Measurements from ENCODE around the gene NFASC.

Gene NFASC

DNA sequence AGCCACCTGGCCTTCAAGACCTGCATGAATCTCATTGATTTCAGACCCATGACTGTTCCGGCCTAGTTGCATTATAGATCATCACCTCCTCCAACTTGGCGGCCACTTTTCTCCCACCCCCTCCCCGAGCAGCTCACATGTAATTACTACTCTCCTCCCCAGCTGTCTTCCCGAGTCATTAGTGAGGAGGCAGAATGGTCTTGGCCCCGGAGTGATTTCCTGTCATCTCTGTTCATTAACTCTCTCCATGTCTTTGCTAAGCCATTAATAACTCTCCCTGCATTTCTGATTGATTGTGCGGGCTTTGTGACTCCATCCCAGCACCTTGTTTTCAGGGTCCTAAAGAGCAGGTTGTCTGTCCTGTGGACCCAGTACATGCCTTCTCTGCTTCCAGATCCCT, 96.8 kb downstream of the NFASC start:
- no peak overlapping the region for H3K27ac ChIP-seq (ENCODE audit: low read length)

GRCh38 chr1:204968135-204968534, 97.5 kb downstream of the NFASC start:
- H3K27me3 ChIP-seq (ENCODE audit: control insufficient read depth, insufficient read depth, low read length): no peaks in the 10 kb centered on the region
- no peaks in the 10 kb centered on the region for H3K4me1 ChIP-seq (ENCODE audit: control insufficient read depth, low read depth, low read length)
- no peaks in the 10 kb centered on the region for H3K36me3 ChIP-seq (ENCODE audit: control insufficient read depth, low read depth, low read length)
- no peak overlapping the region for H3K27ac ChIP-seq (ENCODE audit: low read length)
- H3K9ac ChIP-seq (ENCODE audit: low read length): no peak overlapping the region
- no peak overlapping the region for H3K4me3 ChIP-seq (ENCODE audit: low read length)
- H3K9me3 ChIP-seq (ENCODE audit: control insufficient read depth, low read depth, low read length): no peaks in the 10 kb centered on the region

More for the DNA sequence above, 96.8 kb downstream of the NFASC start:
- Histone ChIP-seq H3K4me3 (ENCODE audit: low read length) (no peak overlapping the region), H3K9ac (ENCODE audit: low read length) (no peak overlapping the region), H3K36me3 (ENCODE audit: control insufficient read depth, low read depth, low read length) (no peaks in the 10 kb centered on the region), H3K4me1 (ENCODE audit: control insufficient read depth, low read depth, low read length) (no peaks in the 10 kb centered on the region), H3K27me3 (ENCODE audit: control insufficient read depth, insufficient read depth, low read length) (no peaks in the 10 kb centered on the region), H3K9me3 (ENCODE audit: control insufficient read depth, low read depth, low read length) (no peaks in the 10 kb centered on the region)

- H3K4me1 ChIP-seq (ENCODE audit: control insufficient read depth, low read depth, low read length): no peaks in the 10 kb centered on the region
- no peaks in the 10 kb centered on the region for H3K36me3 ChIP-seq (ENCODE audit: control insufficient read depth, low read depth, low read length)
- H3K9ac ChIP-seq (ENCODE audit: low read length): no peak overlapping the region
- no peaks in the 10 kb centered on the region for H3K27me3 ChIP-seq (ENCODE audit: control insufficient read depth, insufficient read depth, low read length)
- H3K27ac ChIP-seq (ENCODE audit: low read length): no peak overlapping the region
- H3K9me3 ChIP-seq (ENCODE audit: control insufficient read depth, low read depth, low read length): no peaks in the 10 kb centered on the region
- H3K4me3 ChIP-seq (ENCODE audit: low read length): no peak overlapping the region
Measured at GRCh38 chr1:204968951-204969350, 98.3 kb downstream of the NFASC start.

- Histone ChIP-seq H3K4me3 (ENCODE audit: low read length) (no peak overlapping the region), H3K9me3 (ENCODE audit: control insufficient read depth, low read depth, low read length) (no peaks in the 10 kb centered on the region), H3K4me1 (ENCODE audit: control insufficient read depth, low read depth, low read length) (no peaks in the 10 kb centered on the region), H3K27ac (ENCODE audit: low read length) (no peak overlapping the region), H3K27me3 (ENCODE audit: control insufficient read depth, insufficient read depth, low read length) (no peaks in the 10 kb centered on the region), H3K36me3 (ENCODE audit: control insufficient read depth, low read depth, low read length) (no peaks in the 10 kb centered on the region), H3K9ac (ENCODE audit: low read length) (no peak overlapping the region)
Measured at GRCh38 chr1:204970937-204971336, 100.3 kb downstream of the NFASC start.

DNA sequence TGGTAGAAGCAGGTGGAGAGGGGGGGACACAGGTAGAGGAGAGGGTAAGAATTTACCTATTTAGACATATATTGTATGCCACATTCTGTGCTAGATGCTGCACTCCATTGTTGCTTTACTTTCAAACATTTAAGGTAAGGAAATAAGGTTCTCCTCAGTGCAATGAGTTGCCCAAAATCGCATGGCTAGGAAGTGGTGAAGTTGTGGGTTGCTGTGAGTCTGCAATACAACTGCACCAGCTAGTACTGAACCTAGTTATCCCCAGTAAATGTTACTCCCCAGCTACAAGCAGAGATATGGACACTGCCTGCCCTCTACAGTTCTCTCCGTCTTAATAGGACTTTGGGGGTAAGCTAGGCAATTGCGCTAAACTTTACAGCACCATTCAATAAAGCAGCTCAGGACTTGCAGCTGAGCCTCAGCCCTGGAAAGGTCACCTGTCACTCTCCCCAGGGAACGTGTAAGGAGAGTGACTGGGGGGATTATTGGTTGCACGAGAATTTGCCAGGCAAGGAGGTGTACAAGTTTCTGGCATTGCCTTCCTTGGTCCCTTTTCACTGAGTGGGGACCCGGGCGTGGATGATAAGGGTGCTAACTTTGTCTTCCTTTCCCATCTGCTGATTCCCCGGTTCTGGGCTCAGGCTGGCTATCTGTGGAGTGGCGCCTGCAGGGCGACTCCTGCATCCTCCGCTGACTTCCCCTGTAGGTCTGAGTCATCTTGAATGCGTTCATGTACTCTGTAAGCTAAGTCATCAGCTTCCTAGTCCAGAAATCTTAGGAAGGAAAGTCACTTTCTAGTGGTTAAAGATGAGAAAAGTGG, 101.1 kb downstream of the NFASC start:
- Histone ChIP-seq H3K9me3 (ENCODE audit: control insufficient read depth, low read depth, low read length) (no peaks in the 10 kb centered on the region), H3K27me3 (ENCODE audit: control insufficient read depth, insufficient read depth, low read length) (no peaks in the 10 kb centered on the region)

DNA sequence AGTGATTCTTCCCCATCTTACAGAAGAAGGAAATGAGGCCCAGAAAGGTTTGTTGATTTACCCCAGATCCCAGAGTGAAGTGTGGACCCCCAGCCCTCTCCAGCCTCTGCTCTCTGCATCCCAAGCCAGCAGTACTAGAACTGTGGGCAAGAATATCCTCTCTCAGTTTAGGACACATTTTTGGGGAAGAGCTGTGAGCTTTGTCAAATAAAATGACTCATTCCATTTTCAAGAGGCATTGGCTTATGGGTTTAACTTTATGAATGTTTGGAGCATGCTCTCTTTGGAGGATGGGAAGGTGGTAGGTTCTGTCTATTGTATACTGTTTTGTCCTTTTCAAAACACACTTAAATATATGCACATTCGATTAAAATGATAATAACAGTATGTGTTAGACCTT, 101.8 kb downstream of the NFASC start:
- Histone ChIP-seq H3K4me3 (ENCODE audit: low read length) (no peak overlapping the region), H3K27ac (ENCODE audit: low read length) (no peak overlapping the region), H3K36me3 (ENCODE audit: control insufficient read depth, low read depth, low read length) (no peaks in the 10 kb centered on the region), H3K4me1 (ENCODE audit: control insufficient read depth, low read depth, low read length) (no peaks in the 10 kb centered on the region), H3K9ac (ENCODE audit: low read length) (no peak overlapping the region), H3K9me3 (ENCODE audit: control insufficient read depth, low read depth, low read length) (no peaks in the 10 kb centered on the region), H3K27me3 (ENCODE audit: control insufficient read depth, insufficient read depth, low read length) (no peaks in the 10 kb centered on the region)

More for the DNA sequence above, 101.1 kb downstream of the NFASC start:
- H3K4me3 ChIP-seq (ENCODE audit: low read length): no peak overlapping the region
- no peaks in the 10 kb centered on the region for H3K4me1 ChIP-seq (ENCODE audit: control insufficient read depth, low read depth, low read length)
- H3K36me3 ChIP-seq (ENCODE audit: control insufficient read depth, low read depth, low read length): no peaks in the 10 kb centered on the region
- no peak overlapping the region for H3K9ac ChIP-seq (ENCODE audit: low read length)
- H3K27ac ChIP-seq (ENCODE audit: low read length): no peak overlapping the region

DNA sequence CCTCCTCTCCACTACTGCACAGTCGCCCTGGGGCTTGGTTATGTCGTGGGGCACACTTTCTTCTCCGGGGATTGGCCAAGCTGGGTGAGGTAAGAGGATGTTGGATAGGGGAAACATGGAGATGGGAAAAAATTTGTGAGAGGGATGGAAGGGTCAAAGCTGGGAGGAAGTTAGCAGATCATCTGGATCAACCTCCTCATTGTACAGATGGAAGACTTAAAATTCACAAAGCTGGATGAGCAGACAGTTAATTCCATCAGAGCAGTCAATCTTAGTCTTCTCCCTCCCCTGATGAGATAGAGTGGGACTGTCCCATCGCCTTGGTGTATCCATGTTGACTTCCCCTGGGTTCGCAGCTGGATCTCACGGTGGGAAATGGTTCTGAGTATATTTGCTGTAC, 102.8 kb downstream of the NFASC start:
- Histone ChIP-seq H3K27ac (ENCODE audit: low read length) (no peak overlapping the region), H3K9ac (ENCODE audit: low read length) (no peak overlapping the region), H3K4me3 (ENCODE audit: low read length) (no peak overlapping the region), H3K9me3 (ENCODE audit: control insufficient read depth, low read depth, low read length) (no peaks in the 10 kb centered on the region), H3K4me1 (ENCODE audit: control insufficient read depth, low read depth, low read length) (no peaks in the 10 kb centered on the region), H3K36me3 (ENCODE audit: control insufficient read depth, low read depth, low read length) (no peaks in the 10 kb centered on the region), H3K27me3 (ENCODE audit: control insufficient read depth, insufficient read depth, low read length) (no peaks in the 10 kb centered on the region)

- Histone ChIP-seq H3K9ac (ENCODE audit: low read length) (no peak overlapping the region), H3K36me3 (ENCODE audit: control insufficient read depth, low read depth, low read length) (no peaks in the 10 kb centered on the region), H3K27ac (ENCODE audit: low read length) (no peak overlapping the region), H3K4me1 (ENCODE audit: control insufficient read depth, low read depth, low read length) (no peaks in the 10 kb centered on the region), H3K4me3 (ENCODE audit: low read length) (no peak overlapping the region), H3K27me3 (ENCODE audit: control insufficient read depth, insufficient read depth, low read length) (no peaks in the 10 kb centered on the region), H3K9me3 (ENCODE audit: control insufficient read depth, low read depth, low read length) (no peaks in the 10 kb centered on the region)
Measured at GRCh38 chr1:204974327-204974726, 103.7 kb downstream of the NFASC start.

- Histone ChIP-seq H3K27me3 (ENCODE audit: control insufficient read depth, insufficient read depth, low read length) (no peaks in the 10 kb centered on the region), H3K4me1 (ENCODE audit: control insufficient read depth, low read depth, low read length) (no peaks in the 10 kb centered on the region), H3K9me3 (ENCODE audit: control insufficient read depth, low read depth, low read length) (no peaks in the 10 kb centered on the region), H3K9ac (ENCODE audit: low read length) (no peak overlapping the region), H3K36me3 (ENCODE audit: control insufficient read depth, low read depth, low read length) (no peaks in the 10 kb centered on the region), H3K27ac (ENCODE audit: low read length) (no peak overlapping the region), H3K4me3 (ENCODE audit: low read length) (no peak overlapping the region)
Measured at GRCh38 chr1:204975021-204975420, 104.4 kb downstream of the NFASC start.

DNA sequence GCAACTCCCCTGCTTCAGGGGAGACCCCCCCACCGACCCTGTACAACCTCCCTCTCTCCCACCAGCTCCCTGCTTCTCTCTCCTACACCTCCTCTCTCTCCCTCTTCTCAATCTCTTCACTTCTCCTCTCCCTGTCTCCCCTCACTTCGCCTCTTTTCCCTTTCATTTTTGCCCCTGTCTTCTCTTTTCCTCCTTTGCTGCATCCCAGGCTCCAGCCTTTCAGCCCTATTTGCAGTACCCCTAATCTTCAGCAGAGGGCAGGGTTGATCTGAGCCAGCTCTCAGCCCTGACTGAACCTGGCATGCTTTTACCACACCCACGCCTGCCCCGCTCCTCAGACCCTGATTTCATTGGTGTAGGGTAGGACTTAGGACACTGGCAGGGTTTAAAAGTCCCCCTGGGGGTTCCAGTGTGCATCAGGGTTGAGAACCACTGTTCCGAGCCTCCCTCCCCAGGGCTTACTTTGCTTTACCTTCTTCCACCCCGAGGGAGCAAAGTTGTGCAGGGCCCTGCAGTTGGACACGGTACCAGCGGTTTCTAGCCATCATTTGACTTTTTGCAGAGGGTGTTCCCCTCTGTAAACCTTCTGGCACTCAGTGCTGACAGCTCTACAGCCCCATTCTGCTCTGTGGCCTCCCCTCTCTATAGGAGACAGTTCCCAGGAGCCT, 105.0 kb downstream of the NFASC start:
- H3K9me3 ChIP-seq (ENCODE audit: control insufficient read depth, low read depth, low read length): no peaks in the 10 kb centered on the region
- H3K9ac ChIP-seq (ENCODE audit: low read length): no peak overlapping the region
- no peaks in the 10 kb centered on the region for H3K4me1 ChIP-seq (ENCODE audit: control insufficient read depth, low read depth, low read length)
- H3K27me3 ChIP-seq (ENCODE audit: control insufficient read depth, insufficient read depth, low read length): no peaks in the 10 kb centered on the region
- no peaks in the 10 kb centered on the region for H3K36me3 ChIP-seq (ENCODE audit: control insufficient read depth, low read depth, low read length)
- no peak overlapping the region for H3K4me3 ChIP-seq (ENCODE audit: low read length)
- H3K27ac ChIP-seq (ENCODE audit: low read length): no peak overlapping the region

GRCh38 chr1:204976646-204977045, 106.0 kb downstream of the NFASC start:
- Histone ChIP-seq H3K4me1 (ENCODE audit: control insufficient read depth, low read depth, low read length) (no peaks in the 10 kb centered on the region), H3K36me3 (ENCODE audit: control insufficient read depth, low read depth, low read length) (no peaks in the 10 kb centered on the region), H3K4me3 (ENCODE audit: low read length) (no peak overlapping the region), H3K27me3 (ENCODE audit: control insufficient read depth, insufficient read depth, low read length) (no peaks in the 10 kb centered on the region), H3K9me3 (ENCODE audit: control insufficient read depth, low read depth, low read length) (no peaks in the 10 kb centered on the region), H3K27ac (ENCODE audit: low read length) (no peak overlapping the region), H3K9ac (ENCODE audit: low read length) (no peak overlapping the region)

- no peaks in the 10 kb centered on the region for H3K36me3 ChIP-seq (ENCODE audit: control insufficient read depth, low read depth, low read length)
- H3K27me3 ChIP-seq (ENCODE audit: control insufficient read depth, insufficient read depth, low read length): no peaks in the 10 kb centered on the region
- no peak overlapping the region for H3K4me3 ChIP-seq (ENCODE audit: low read length)
- H3K9ac ChIP-seq (ENCODE audit: low read length): no peak overlapping the region
- H3K4me1 ChIP-seq (ENCODE audit: control insufficient read depth, low read depth, low read length): no peaks in the 10 kb centered on the region
- no peaks in the 10 kb centered on the region for H3K9me3 ChIP-seq (ENCODE audit: control insufficient read depth, low read depth, low read length)
- no peak overlapping the region for H3K27ac ChIP-seq (ENCODE audit: low read length)
Measured at GRCh38 chr1:204977318-204977717, 106.7 kb downstream of the NFASC start.
